H1 (cell line): ENCODE results near the gene BNC2. TPM values are rescaled to one million over a fixed set of nuclear protein-coding genes. Genes with fewer than 3 reads are reported as not detected.

Experiments used
- CTCF ChIA-PET: fragments of 300-600 bp; sonication (Branson Sonifier 250); formaldehyde crosslinking; loops from one replicate; lab custom pipeline; 2021; ENCODE audit not compliant: partially characterized antibody; lab: Charles Lee
- POLR2A ChIA-PET: fragments of 300-600 bp; sonication (Branson Sonifier 250); formaldehyde crosslinking; loops from one replicate; lab custom pipeline; 2021; ENCODE audit warnings: inconsistent platforms; ENCODE audit not compliant: partially characterized antibody; lab: Charles Lee
- DNase-seq, 2 experiments: peaks; one replicate each; pipeline versions ENCODE4 v3.0.0 to v3.0.0-alpha.2; 2010 to 2022; ENCODE audit warnings: low spot score in 2 of 2, low read depth in 1 of 2, mixed read lengths in 1 of 2
- FAIRE-seq: peaks from 2 replicates; lab custom pipeline; 2011; peaks lifted over from hg19 to GRCh38; lab: Jason Lieb, UNC
- H2AFZ ChIP-seq: 2 replicates; pipeline ENCODE4 v1.8.1; 2012; ENCODE audit warnings: low read length, inconsistent platforms
- H2AK5ac ChIP-seq: 2 replicates; pipeline ENCODE4 v1.6.1; 2013; ENCODE audit warnings: low read depth, low read length
- H2BK120ac ChIP-seq: replicated peaks from 2 replicates; pipeline ENCODE3; 2013; ENCODE audit warnings: low read depth, low read length, inconsistent platforms
- H2BK12ac ChIP-seq: 2 replicates; pipeline ENCODE4 v1.6.1; 2013; ENCODE audit warnings: low read depth, low read length
- H2BK15ac ChIP-seq: 2 replicates; pipeline ENCODE4 v1.6.1; 2013; ENCODE audit warnings: low read length
- H2BK20ac ChIP-seq: 2 replicates; pipeline ENCODE4 v1.6.1; 2013; ENCODE audit warnings: low read length
- H2BK5ac ChIP-seq: 2 replicates; pipeline ENCODE4 v1.6.1; 2013; ENCODE audit warnings: low read depth, low read length
- H3K14ac ChIP-seq: 2 replicates; pipeline ENCODE4 v1.6.1; 2013; ENCODE audit warnings: inconsistent platforms; ENCODE audit not compliant: insufficient read length
- H3K18ac ChIP-seq: 2 replicates; pipeline ENCODE4 v1.6.1; 2013; ENCODE audit warnings: low read length; ENCODE audit errors: extremely low read depth
- H3K23ac ChIP-seq: 2 replicates; pipeline ENCODE4 v1.6.1; 2013; ENCODE audit warnings: inconsistent platforms; ENCODE audit not compliant: insufficient read length
- H3K23me2 ChIP-seq: 2 replicates; pipeline ENCODE4 v1.6.1; 2013; ENCODE audit warnings: low read depth, low read length
- H3K27ac ChIP-seq: 2 replicates; pipeline ENCODE4 v1.6.1; 2011; ENCODE audit warnings: low read depth, low read length, inconsistent platforms
- H3K27me3 ChIP-seq, 4 experiments: replicated peaks in 1 of 4; 1 replicate in 1 of 4; 2 replicates in 3 of 4; pipeline versions ENCODE4 v1.6.1 to v1.8.1; 2011 to 2013; ENCODE audit warnings: low read length in 3 of 4, mild to moderate bottlenecking in 3 of 4, inconsistent platforms in 2 of 4, mixed read lengths in 2 of 4, moderate library complexity in 1 of 4; ENCODE audit not compliant: control insufficient read depth in 3 of 4, insufficient read depth in 3 of 4; ENCODE audit errors: extremely low read depth in 1 of 4
- H3K36me3 ChIP-seq, 4 experiments: 2 replicates each; pipeline versions ENCODE4 v1.6.1 to v1.8.1; 2011 to 2013; ENCODE audit warnings: mild to moderate bottlenecking in 4 of 4, low read length in 3 of 4, moderate library complexity in 2 of 4, control low read depth in 1 of 4, inconsistent platforms in 1 of 4; ENCODE audit not compliant: insufficient read depth in 4 of 4, control insufficient read depth in 2 of 4
- H3K4ac ChIP-seq: replicated peaks from 2 replicates; pipeline ENCODE3; 2013; ENCODE audit warnings: low read length, low read depth, mixed read lengths, inconsistent platforms; ENCODE audit not compliant: insufficient read length
- H3K4me1 ChIP-seq, 4 experiments: replicated peaks in 1 of 4; 1 replicate in 1 of 4; 2 replicates in 3 of 4; pipeline versions ENCODE4 v1.6.1 to v1.8.1; 2011 to 2013; ENCODE audit warnings: low read length in 3 of 4, inconsistent platforms in 2 of 4, mixed read lengths in 1 of 4; ENCODE audit not compliant: insufficient read depth in 4 of 4, control insufficient read depth in 3 of 4
- H3K4me2 ChIP-seq, 2 experiments: 2 replicates each; pipeline versions ENCODE4 v1.6.1 to v1.8.1; 2011 to 2013; ENCODE audit warnings: low read depth in 2 of 2, low read length in 2 of 2, control low read depth in 1 of 2, inconsistent platforms in 1 of 2, mild to moderate bottlenecking in 1 of 2; ENCODE audit not compliant: insufficient read depth in 1 of 2
- H3K4me3 ChIP-seq, 4 experiments: fragments of 200-600, 300-600 bp in 1 of 4; sonication (generic), shearing (Covaris generic), sonication (Bioruptor Twin) in 1 of 4; 2 replicates each; pipeline versions ENCODE4 v1.5.1 to v1.8.1; 2011 to 2016; ENCODE audit warnings: low read length in 4 of 4, low read depth in 3 of 4, control low read depth in 2 of 4, inconsistent platforms in 2 of 4, mild to moderate bottlenecking in 2 of 4, mixed read lengths in 1 of 4, moderate library complexity in 1 of 4; ENCODE audit not compliant: insufficient read depth in 2 of 4; ENCODE audit errors: extremely low read depth in 1 of 4
- H3K56ac ChIP-seq: replicated peaks from 2 replicates; pipeline ENCODE3; 2013; ENCODE audit warnings: low read depth, mild to moderate bottlenecking, mixed read lengths, low read length, inconsistent platforms; ENCODE audit not compliant: insufficient read length
- H3K79me1 ChIP-seq: 2 replicates; pipeline ENCODE4 v1.6.1; 2013; ENCODE audit warnings: low read depth, low read length, control low read depth
- H3K79me2 ChIP-seq, 2 experiments: 2 replicates each; pipeline versions ENCODE4 v1.6.1 to v1.8.1; 2012 to 2013; ENCODE audit warnings: low read length in 2 of 2, mild to moderate bottlenecking in 2 of 2, inconsistent platforms in 1 of 2; ENCODE audit not compliant: insufficient read depth in 2 of 2, control insufficient read depth in 1 of 2
- H3K9ac ChIP-seq, 4 experiments: replicated peaks in 1 of 4; 1 replicate in 1 of 4; 2 replicates in 3 of 4; pipeline versions ENCODE4 v1.6.1 to v1.8.1; 2011 to 2013; ENCODE audit warnings: low read depth in 3 of 4, low read length in 3 of 4, control low read depth in 2 of 4, mild to moderate bottlenecking in 2 of 4, moderate library complexity in 2 of 4, inconsistent platforms in 1 of 4; ENCODE audit errors: extremely low read depth in 1 of 4
- H3K9me3 ChIP-seq, 2 experiments: 2 replicates each; pipeline versions ENCODE4 v1.6.1 to v1.8.1; 2012 to 2013; ENCODE audit warnings: mild to moderate bottlenecking in 2 of 2, moderate library complexity in 2 of 2, control low read depth in 1 of 2, inconsistent platforms in 1 of 2, low read depth in 1 of 2, low read length in 1 of 2, mixed read lengths in 1 of 2; ENCODE audit not compliant: insufficient read depth in 2 of 2
- H4K20me1 ChIP-seq, 2 experiments: replicated peaks in 1 of 2; 2 replicates each; pipeline versions ENCODE3 to v1.8.1; 2011 to 2013; ENCODE audit warnings: inconsistent platforms in 2 of 2, low read length in 2 of 2, mild to moderate bottlenecking in 1 of 2; ENCODE audit not compliant: insufficient read depth in 2 of 2, control insufficient read depth in 1 of 2
- H4K5ac ChIP-seq: 2 replicates; pipeline ENCODE4 v1.6.1; 2013; ENCODE audit warnings: low read length, low read depth, mixed read lengths, inconsistent platforms; ENCODE audit not compliant: insufficient read length
- H4K8ac ChIP-seq: 2 replicates; pipeline ENCODE4 v1.8.0; 2013; ENCODE audit warnings: mild to moderate bottlenecking, moderate library complexity, low read length, inconsistent platforms; ENCODE audit not compliant: insufficient read depth; ENCODE audit errors: extremely low read depth
- H4K91ac ChIP-seq: replicated peaks from 2 replicates; pipeline ENCODE3; 2013; ENCODE audit warnings: low read length, mixed read lengths, inconsistent platforms; ENCODE audit not compliant: insufficient read length
- MAFK ChIP-seq: IDR thresholded peaks from 2 replicates; pipeline ENCODE4 v1.6.1; 2012; ENCODE audit warnings: low read depth, mild to moderate bottlenecking, improper control_type of control experiment, low read length
- TBP ChIP-seq: IDR thresholded peaks from 2 replicates; pipeline ENCODE4 v1.6.1; 2011; ENCODE audit warnings: low read depth, low read length, improper control_type of control experiment
- WGBS, 2 experiments: shearing (Covaris generic) in 1 of 2; methylation state at CpG; one replicate each; pipeline versions ENCODE4 v1.1.6 to v1.1.7; 2013 to 2015; ENCODE audit warnings: low lambda C conversion rate in 2 of 2, mixed read lengths in 2 of 2, inconsistent platforms in 1 of 2, low coverage in 1 of 2, missing lambda C conversion rate in 1 of 2; ENCODE audit not compliant: insufficient replicate concordance in 2 of 2, insufficient coverage in 1 of 2, insufficient read length in 1 of 2; ENCODE audit errors: extremely low coverage in 1 of 2, missing lambda C conversion rate in 1 of 2; 5-methylcytosine and 5-hydroxymethylcytosine counted together
- polyA plus RNA-seq, 7 experiments: library from polyadenylated mRNA; depleted of rRNA in 3 of 7; stranded (reverse) in 5 of 7; unstranded in 2 of 7; fragments of >200 nt in 5 of 7; fragments of 200-250 nt in 2 of 7; gene quantifications; 1 replicate in 5 of 7; 2 replicates in 1 of 7; 4 replicates in 1 of 7; pipeline versions ENCODE4 v1.2.1 to v1.2.3, GENCODE V29; 2011 to 2013; ENCODE audit warnings: missing spikeins in 2 of 7, mixed read lengths in 2 of 7
- total RNA-seq: library from RNA; stranded (reverse); fragmentation: NEBNext Ultra II Directional; extraction: Animal tissue kit (Norgen Biotek cat#: 25700); gene quantifications from 2 replicates; pipeline ENCODE4 v1.2.1, GENCODE V29; 2021

BNC2 gene
- total and polyA plus RNA-seq, 2 of the 8 experiments (the other 6 are each of a cell fraction or from before 2014, with no cell fraction given), result 16.0 to 26.8 TPM

GRCh38 chr9:16661816-16662215 is 208.7 kb downstream of the BNC2 start:
- no peaks in the 10 kb centered on the region for H3K9me3 ChIP-seq
- H3K23ac ChIP-seq, result no peak overlapping the region
- H2BK15ac ChIP-seq, result no peak overlapping the region
- no peaks in the 10 kb centered on the region for H3K36me3 ChIP-seq
- no peak overlapping the region for H2BK5ac ChIP-seq
- H3K56ac ChIP-seq, result no peak overlapping the region
- H3K27ac ChIP-seq, result no peak overlapping the region
- no peaks in the 10 kb centered on the region for H4K20me1 ChIP-seq
- no peaks in the 10 kb centered on the region; a peak in 1 of 7 replicates for H3K4me1 ChIP-seq
- H3K4ac ChIP-seq, result no peak overlapping the region
- H3K14ac ChIP-seq, result no peak overlapping the region
- no peaks in the 10 kb centered on the region for H3K27me3 ChIP-seq
- FAIRE-seq, result no peak
- H3K79me2 ChIP-seq, result peaks cover 0 to 5% of the 10 kb centered on the region in 2 experiments; a peak in 2 of 4 replicates
- H2BK12ac ChIP-seq, result no peak overlapping the region
- POLR2A ChIA-PET, result no interaction called here
- H3K4me3 ChIP-seq, result no peak overlapping the region
- no peak overlapping the region for H4K8ac ChIP-seq
- H2BK120ac ChIP-seq, result no peak overlapping the region
- no peak overlapping the region for H2AFZ ChIP-seq
- no peaks in the 10 kb centered on the region for H3K79me1 ChIP-seq
- TF ChIP-seq TBP (no peak), MAFK (no peak)
- H3K18ac ChIP-seq, result no peak overlapping the region
- no peak overlapping the region for H2BK20ac ChIP-seq
- 86% methylated on average over 1 of the region's 1 CpG; no CpG with 5 or more reads in 1 of the 2 experiments for WGBS, 2 experiments
- DNase-seq, result no peak
- no peak overlapping the region for H4K91ac ChIP-seq
- CTCF ChIA-PET, result no interaction called here
- H3K23me2 ChIP-seq, result no peaks in the 10 kb centered on the region
- H4K5ac ChIP-seq, result no peak overlapping the region
- no peak overlapping the region for H2AK5ac ChIP-seq
- H3K4me2 ChIP-seq, result no peak overlapping the region
- H3K9ac ChIP-seq, result no peak overlapping the region
